ENCODE results near the gene RXRA.

RXRA gene

GRCh38 chr9:134368571-134368970 lies 42.3 kb downstream of the RXRA start:
- DNase-seq (ENCODE audit: low spot score): no peak

GRCh38 chr9:134369416-134370212 lies 43.4 kb downstream of the RXRA start:
- DNase-seq (ENCODE audit: low spot score): no peak

- no peak for DNase-seq (ENCODE audit: low spot score)
Measured at GRCh38 chr9:134370213-134370492, 43.9 kb downstream of the RXRA start.

GRCh38 chr9:134370638-134371037 lies 44.4 kb downstream of the RXRA start:
- no peak for DNase-seq (ENCODE audit: low spot score)

GRCh38 chr9:134371731-134372130 lies 45.5 kb downstream of the RXRA start:
- peak; percentile 54 for DNase-seq (ENCODE audit: low spot score)

- DNase-seq (ENCODE audit: low spot score): no peak
Measured at GRCh38 chr9:134372581-134373267, 46.5 kb downstream of the RXRA start.

GRCh38 chr9:134373269-134373668 lies 47.0 kb downstream of the RXRA start:
- no peak for DNase-seq (ENCODE audit: low spot score)

- DNase-seq (ENCODE audit: low spot score): no peak
Measured at GRCh38 chr9:134373953-134374300, 47.7 kb downstream of the RXRA start.

- DNase-seq (ENCODE audit: low spot score): peak; percentile 62
Measured at GRCh38 chr9:134374301-134375010, 48.2 kb downstream of the RXRA start.

- no peak for DNase-seq (ENCODE audit: low spot score)
Measured at GRCh38 chr9:134375011-134375390, 48.7 kb downstream of the RXRA start.

- peak; percentile 57 for DNase-seq (ENCODE audit: low spot score)
Measured at GRCh38 chr9:134375430-134376385, 49.5 kb downstream of the RXRA start.

GRCh38 chr9:134376386-134377142 lies 50.3 kb downstream of the RXRA start:
- no peak for DNase-seq (ENCODE audit: low spot score)

- no peak for DNase-seq (ENCODE audit: low spot score)
Measured at GRCh38 chr9:134377143-134377484, 50.9 kb downstream of the RXRA start.

- DNase-seq (ENCODE audit: low spot score): no peak
Measured at GRCh38 chr9:134377976-134378375, 51.7 kb downstream of the RXRA start.

GRCh38 chr9:134378901-134379338 lies 52.7 kb downstream of the RXRA start:
- DNase-seq (ENCODE audit: low spot score): no peak

GRCh38 chr9:134379831-134380365 lies 53.6 kb downstream of the RXRA start:
- DNase-seq (ENCODE audit: low spot score): no peak

GRCh38 chr9:134380542-134381271 lies 54.5 kb downstream of the RXRA start:
- DNase-seq (ENCODE audit: low spot score): no peak

- DNase-seq (ENCODE audit: low spot score): no peak
Measured at GRCh38 chr9:134381272-134381661, 55.0 kb downstream of the RXRA start.

GRCh38 chr9:134381671-134382516 lies 55.6 kb downstream of the RXRA start:
- no peak for DNase-seq (ENCODE audit: low spot score)
